Fibroblast of skin of left biceps (primary cell): Measurements from ENCODE around the gene RIPOR3.
"Not testable (repeated sequence)": the region's sequence is repeated elsewhere in the genome, so short reads cannot be mapped to it uniquely, and the experiment has no call there.

ENCODE experiments used
- DNase-seq, 2 experiments: peaks; one replicate each; pipeline ENCODE4 v3.0.0-alpha.2; 2013; ENCODE audit warnings: low read depth in 2 of 2

The RIPOR3 gene

GRCh38 chr20:50680105-50680960, 11.0 kb downstream of the RIPOR3 start:
- DNase-seq, result peak in 1 of 2 experiments; percentile 14

GRCh38 chr20:50679753-50680104, 11.6 kb downstream of the RIPOR3 start:
- no peak for DNase-seq

GRCh38 chr20:50678169-50678898, 13.0 kb downstream of the RIPOR3 start:
- no peak for DNase-seq

GRCh38 chr20:50676858-50677257, 14.5 kb downstream of the RIPOR3 start:
- no peak for DNase-seq

GRCh38 chr20:50676377-50676731, 15.0 kb downstream of the RIPOR3 start:
- DNase-seq, result not testable (repeated sequence)

GRCh38 chr20:50675671-50676376, 15.5 kb downstream of the RIPOR3 start:
- no peak for DNase-seq

GRCh38 chr20:50674138-50674825, 17.1 kb downstream of the RIPOR3 start:
- no peak for DNase-seq

GRCh38 chr20:50673466-50674137, 17.7 kb downstream of the RIPOR3 start:
- no peak for DNase-seq

- no peak for DNase-seq
These were observed 18.2 kb downstream of the RIPOR3 start for GRCh38 chr20:50673146-50673465.

- DNase-seq, result no peak
These were observed 18.8 kb downstream of the RIPOR3 start for GRCh38 chr20:50672400-50673145.

- no peak for DNase-seq
These were observed 19.7 kb downstream of the RIPOR3 start for GRCh38 chr20:50671626-50672025.

- not testable (repeated sequence) for DNase-seq
These were observed 20.3 kb downstream of the RIPOR3 start for GRCh38 chr20:50671010-50671409.

- no peak for DNase-seq
These were observed 21.0 kb downstream of the RIPOR3 start for GRCh38 chr20:50670126-50670862.

GRCh38 chr20:50668798-50669197, 22.5 kb downstream of the RIPOR3 start:
- no peak for DNase-seq

- DNase-seq, result no peak
These were observed 23.0 kb downstream of the RIPOR3 start for GRCh38 chr20:50668326-50668725.

- no peak for DNase-seq
These were observed 24.5 kb downstream of the RIPOR3 start for GRCh38 chr20:50666709-50667298.

- DNase-seq, result no peak
These were observed 27.1 kb downstream of the RIPOR3 start for GRCh38 chr20:50664254-50664653.

- DNase-seq, result no peak
These were observed 28.1 kb downstream of the RIPOR3 start for GRCh38 chr20:50663095-50663821.
